Ishikawa (cell line): ENCODE measurements around the gene PRKCZ.

Experiments used
- CEBPB ChIP-seq: IDR thresholded peaks from 2 replicates; pipeline ENCODE4 v1.6.1; 2012
- CREB1 ChIP-seq: IDR thresholded peaks from 2 replicates; pipeline ENCODE4 v1.6.1; 2012; ENCODE audit warnings: low read depth
- EGR1 ChIP-seq: IDR thresholded peaks from 2 replicates; pipeline ENCODE4 v1.6.1; 2012
- EP300 ChIP-seq: IDR thresholded peaks from 2 replicates; pipeline ENCODE4 v1.6.1; 2012; ENCODE audit warnings: borderline replicate concordance
- FOXM1 ChIP-seq: IDR thresholded peaks from 2 replicates; pipeline ENCODE4 v1.6.1; 2012; ENCODE audit warnings: low read depth, borderline replicate concordance
- NFIC ChIP-seq: IDR thresholded peaks from 2 replicates; pipeline ENCODE4 v1.6.1; 2012
- RAD21 ChIP-seq: IDR thresholded peaks from 2 replicates; pipeline ENCODE4 v1.6.1; 2012; ENCODE audit warnings: low read depth
- REST ChIP-seq: IDR thresholded peaks from 2 replicates; pipeline ENCODE4 v1.6.1; 2012; ENCODE audit warnings: low read depth, mild to moderate bottlenecking
- TAF1 ChIP-seq: IDR thresholded peaks from 2 replicates; pipeline ENCODE4 v1.6.1; 2012; ENCODE audit warnings: low read depth, mild to moderate bottlenecking
- TCF12 ChIP-seq: IDR thresholded peaks from 2 replicates; pipeline ENCODE4 v1.6.1; 2012; ENCODE audit warnings: low read depth
- USF1 ChIP-seq: IDR thresholded peaks from 2 replicates; pipeline ENCODE4 v1.6.1; 2012
- YY1 ChIP-seq: IDR thresholded peaks from 2 replicates; pipeline ENCODE4 v1.6.1; 2012; ENCODE audit warnings: low read depth
- ZBTB7A ChIP-seq: IDR thresholded peaks from 2 replicates; pipeline ENCODE4 v1.6.1; 2012; ENCODE audit warnings: low read depth
- TF ChIP-seq, protein P1 (sequence below): IDR thresholded peaks from 2 replicates; pipeline ENCODE4 v1.6.1; 2012

PRKCZ gene

GRCh38 chr1:2135441-2135841 is 85.2 kb downstream of the PRKCZ start:
- TF ChIP-seq EP300 (no peak), REST (no peak), NFIC (no peak), TCF12 (no peak), EGR1 (no peak), ZBTB7A (no peak), RAD21 (no peak)
- TF ChIP-seq, protein P1, sequence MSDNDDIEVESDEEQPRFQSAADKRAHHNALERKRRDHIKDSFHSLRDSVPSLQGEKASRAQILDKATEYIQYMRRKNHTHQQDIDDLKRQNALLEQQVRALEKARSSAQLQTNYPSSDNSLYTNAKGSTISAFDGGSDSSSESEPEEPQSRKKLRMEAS = no peak

- TF ChIP-seq NFIC = no peak
- TF ChIP-seq, protein P1 = no peak
- no peak for TF ChIP-seq YY1
- no peak for TF ChIP-seq USF1
- TF ChIP-seq CEBPB = no peak
- no peak for TF ChIP-seq CREB1
- no peak for TF ChIP-seq REST
- TF ChIP-seq TCF12 = no peak
- no peak for TF ChIP-seq ZBTB7A
- TF ChIP-seq FOXM1 = no peak
- TF ChIP-seq RAD21 = no peak
- TF ChIP-seq EP300 = no peak
Observed at GRCh38 chr1:2135941-2136340, 85.7 kb downstream of the PRKCZ start.

DNA sequence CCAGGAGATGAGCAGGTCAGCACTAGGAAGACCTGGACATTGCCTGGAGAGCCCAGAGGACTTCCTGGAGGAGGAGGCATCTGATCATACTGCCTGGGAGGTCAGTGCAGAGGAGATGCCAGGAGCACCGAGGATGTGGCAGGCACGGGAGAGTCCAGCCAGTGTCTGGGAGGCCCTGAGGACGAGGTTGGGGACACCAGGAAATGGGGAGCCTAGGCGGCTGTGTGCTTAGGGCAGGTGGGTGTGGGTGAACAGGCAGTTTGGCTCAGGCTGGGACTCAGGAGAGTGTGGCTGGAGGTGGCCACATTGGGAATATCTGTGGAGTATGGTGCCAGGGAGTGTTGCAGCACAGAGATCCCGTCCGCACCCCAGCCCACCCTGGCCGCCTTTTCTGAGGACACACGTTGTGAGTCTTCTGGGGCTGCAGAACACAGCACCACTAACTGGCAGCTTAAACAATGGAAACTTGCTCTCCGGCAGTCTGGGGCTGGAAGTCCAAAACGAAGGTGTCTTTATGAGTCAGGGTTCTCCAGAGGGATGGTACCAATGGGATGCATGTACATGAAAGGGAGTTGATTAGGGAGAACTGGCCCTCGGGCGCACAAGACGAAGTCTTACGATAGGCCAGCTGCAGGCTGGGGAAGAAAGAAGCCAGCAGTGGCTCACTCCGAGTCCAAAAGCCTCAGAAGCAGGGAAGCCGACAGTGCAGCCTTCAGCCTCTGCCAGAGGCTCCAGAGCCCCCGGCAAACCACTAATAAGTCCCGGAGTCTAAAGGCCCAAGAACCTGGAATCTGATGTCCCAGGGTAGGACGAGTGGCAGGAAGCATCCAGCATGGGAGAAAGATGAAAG is 86.4 kb downstream of the PRKCZ start:
- TF ChIP-seq TCF12 = no peak
- TF ChIP-seq, protein P1 = no peak
- no peak for TF ChIP-seq REST
- TF ChIP-seq ZBTB7A = no peak
- no peak for TF ChIP-seq TAF1
- TF ChIP-seq EGR1 = no peak

DNA sequence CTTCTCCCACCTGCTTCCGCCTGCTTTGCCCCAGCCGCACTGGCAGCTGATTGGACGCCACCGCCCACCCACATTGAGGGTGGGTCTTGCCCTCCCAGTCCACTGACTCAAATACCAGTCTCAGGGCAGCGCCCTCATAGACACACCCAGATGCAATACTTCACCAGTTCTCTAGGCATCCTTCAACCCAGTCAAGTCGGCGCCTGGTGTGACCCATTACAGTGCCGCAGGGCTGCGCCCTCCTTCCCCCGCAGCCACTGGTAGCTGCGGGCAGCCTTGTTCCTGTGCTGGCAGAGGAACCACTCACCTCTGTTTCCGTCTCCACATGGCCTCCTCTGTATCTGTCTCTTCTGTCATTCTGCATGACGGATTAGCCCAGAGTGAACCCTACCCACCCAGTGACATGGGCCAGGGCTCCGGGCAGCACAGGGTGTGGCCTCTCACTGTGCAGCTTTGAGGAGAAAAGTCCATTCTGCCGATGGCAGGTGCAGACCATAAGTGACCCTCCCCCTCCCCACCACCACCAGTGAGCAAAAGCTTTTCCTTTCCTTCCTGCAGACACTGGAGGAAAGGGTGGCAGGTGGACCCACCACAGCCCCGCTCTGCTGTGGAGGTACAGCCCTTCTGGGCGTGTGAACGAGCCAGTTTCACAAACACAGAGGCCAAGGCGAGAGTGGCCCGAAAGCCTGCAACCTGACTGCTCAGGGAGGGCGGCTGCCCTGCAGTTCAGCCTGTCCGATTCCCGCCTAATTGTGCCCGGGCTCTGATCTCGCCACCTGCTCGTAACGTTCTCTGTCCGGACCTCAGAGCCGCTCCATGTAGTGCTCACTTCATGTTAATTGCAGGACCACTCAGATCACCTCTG is 87.3 kb downstream of the PRKCZ start:
- TF ChIP-seq EP300 (no peak), CREB1 (no peak), YY1 (no peak), EGR1 (no peak)
- TF ChIP-seq, protein P1 = no peak
